T1000 (cell line): Measurements from ENCODE around the gene ARHGEF4.

Experiments
- DNase-seq: peaks from one replicate; lab custom pipeline; 2025; ENCODE audit warnings: mixed read lengths; lab: John Stamatoyannopoulos, UW

The ARHGEF4 gene

DNA sequence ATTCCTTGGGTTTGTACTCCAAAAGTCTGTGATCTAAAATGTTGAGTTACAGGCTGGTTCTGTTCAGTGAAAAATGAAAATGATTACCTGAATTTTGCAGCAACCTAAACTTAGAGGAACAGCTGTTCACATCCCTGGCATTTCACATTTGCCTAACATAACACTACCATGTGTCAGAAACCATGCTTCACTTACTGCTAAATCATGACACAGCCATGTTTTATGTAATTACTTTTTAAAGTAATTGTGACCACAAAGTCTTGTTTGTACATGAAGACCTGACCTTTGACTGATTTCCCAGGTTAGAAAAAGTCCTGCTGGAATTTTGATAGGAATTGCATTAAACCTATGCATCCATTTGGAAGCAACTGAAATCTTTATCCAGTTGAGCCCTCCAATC is 177.4 kb downstream of the ARHGEF4 start:
- DNase-seq = no peak

DNA sequence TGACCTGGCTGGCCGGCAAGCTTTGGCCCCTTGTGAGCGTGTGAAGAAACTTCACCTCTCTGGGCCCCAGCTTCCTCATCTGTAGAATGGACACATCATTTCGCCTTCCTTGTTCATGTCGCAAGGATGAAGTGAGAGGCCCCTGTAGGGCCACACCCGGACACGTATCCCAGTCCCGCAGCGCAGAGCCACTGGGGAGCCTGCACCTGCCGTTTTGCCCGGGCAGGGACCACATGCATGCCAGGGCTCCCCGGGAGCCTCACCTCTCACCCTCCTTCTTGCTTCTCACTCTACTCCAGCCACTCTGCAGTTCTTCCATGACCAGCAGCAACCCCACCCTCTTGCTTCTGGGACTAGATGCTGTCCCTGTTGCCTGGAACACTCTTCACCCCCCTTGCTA is 179.1 kb downstream of the ARHGEF4 start:
- DNase-seq = no peak

DNA sequence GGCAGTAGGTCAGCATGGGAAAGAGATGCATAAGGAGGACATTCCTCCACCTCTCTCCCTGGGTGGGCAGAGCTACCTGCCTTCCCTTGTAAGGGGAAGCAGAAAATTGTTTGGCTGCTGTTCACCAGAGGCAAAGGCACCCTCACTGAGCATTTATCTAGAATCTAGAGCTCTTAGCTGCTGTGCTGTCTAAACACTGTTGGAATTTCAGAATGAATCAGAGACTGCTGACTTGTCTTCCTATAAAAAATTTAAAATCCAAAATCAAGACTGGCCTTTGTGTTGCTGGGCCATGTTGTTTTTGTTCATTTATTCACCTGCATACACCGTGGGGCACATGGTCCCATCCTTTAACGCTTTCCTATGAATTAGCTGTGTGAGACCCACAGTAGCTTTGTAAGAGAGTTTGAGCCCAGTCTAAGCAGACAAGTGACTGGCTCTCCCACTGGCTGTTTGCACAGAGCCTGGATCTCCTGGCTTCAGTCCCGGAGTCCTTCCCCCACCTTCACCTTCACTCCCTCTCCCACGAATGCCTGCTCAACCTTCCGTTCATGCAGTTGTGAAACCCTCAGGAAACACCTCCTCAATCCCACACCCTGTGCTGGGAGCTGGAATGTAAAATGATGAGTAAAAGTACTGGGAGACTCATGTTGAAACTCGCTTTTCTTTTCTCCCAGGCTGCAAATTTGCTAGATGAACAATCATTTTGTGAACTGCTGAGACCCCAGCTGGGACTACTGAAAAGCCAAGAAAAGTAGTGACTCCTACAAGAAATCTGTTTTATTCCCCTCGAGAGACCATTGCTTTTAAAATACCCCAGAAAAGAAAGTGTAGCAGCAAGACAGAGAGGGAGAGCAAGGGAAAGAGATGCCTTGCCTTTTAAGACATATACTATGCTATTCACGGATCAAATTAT is 180.4 kb downstream of the ARHGEF4 start:
- no peak for DNase-seq

DNA sequence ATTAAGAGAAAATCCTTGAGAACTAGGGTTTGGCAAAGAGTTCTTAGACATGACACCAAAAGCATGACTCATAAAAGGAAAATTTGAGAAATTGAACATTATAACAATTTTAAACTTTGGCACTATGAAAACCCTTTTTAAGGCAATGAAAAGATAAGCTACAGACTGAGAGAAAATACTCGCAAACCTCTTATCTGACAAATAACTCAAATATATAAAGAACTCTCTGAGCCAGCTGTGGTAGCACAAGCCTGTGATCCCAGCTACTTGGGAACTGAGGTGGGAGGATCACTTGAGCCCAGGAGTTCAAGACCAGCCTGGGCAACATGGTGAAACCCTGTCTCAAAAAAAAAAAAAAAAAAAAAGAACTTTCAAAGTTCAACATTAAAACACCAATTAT is 186.0 kb downstream of the ARHGEF4 start:
- no peak for DNase-seq

DNA sequence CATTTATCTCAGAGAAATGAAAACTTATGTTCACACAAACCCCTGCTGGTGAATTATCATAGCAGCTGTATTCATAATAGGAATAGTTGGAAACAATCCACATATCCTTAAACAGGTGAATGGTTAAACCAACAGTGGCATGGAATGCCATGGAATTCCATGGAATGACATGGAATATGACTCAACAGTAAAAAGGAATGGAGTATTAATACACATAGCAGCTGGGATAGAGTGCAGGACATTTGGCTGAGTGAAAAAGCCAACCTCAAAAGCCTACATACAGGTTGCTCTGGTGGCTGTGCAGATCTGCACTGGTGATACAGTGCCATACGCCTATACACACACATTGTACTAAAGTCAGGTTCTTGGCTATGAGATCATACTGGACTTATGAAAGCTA is 187.0 kb downstream of the ARHGEF4 start:
- DNase-seq = no peak

DNA sequence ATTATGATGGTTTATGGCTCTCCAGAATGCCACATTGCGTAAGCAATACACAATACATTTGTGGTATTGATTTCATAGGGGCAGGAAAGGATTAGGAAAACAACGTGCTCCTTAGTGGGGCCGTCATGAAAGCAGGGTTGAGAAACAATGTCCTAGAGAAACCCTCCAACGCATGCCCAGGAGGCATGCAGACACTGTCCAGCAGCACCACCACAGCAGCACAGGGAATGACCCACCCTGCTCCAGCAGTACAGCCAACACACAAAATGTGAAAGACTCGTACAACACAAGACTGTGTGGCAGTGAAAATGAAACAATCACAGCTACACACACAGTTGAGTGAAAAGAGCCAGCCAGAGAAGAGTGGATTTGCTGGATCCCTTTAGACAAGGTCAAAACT is 190.2 kb downstream of the ARHGEF4 start:
- no peak for DNase-seq

DNA sequence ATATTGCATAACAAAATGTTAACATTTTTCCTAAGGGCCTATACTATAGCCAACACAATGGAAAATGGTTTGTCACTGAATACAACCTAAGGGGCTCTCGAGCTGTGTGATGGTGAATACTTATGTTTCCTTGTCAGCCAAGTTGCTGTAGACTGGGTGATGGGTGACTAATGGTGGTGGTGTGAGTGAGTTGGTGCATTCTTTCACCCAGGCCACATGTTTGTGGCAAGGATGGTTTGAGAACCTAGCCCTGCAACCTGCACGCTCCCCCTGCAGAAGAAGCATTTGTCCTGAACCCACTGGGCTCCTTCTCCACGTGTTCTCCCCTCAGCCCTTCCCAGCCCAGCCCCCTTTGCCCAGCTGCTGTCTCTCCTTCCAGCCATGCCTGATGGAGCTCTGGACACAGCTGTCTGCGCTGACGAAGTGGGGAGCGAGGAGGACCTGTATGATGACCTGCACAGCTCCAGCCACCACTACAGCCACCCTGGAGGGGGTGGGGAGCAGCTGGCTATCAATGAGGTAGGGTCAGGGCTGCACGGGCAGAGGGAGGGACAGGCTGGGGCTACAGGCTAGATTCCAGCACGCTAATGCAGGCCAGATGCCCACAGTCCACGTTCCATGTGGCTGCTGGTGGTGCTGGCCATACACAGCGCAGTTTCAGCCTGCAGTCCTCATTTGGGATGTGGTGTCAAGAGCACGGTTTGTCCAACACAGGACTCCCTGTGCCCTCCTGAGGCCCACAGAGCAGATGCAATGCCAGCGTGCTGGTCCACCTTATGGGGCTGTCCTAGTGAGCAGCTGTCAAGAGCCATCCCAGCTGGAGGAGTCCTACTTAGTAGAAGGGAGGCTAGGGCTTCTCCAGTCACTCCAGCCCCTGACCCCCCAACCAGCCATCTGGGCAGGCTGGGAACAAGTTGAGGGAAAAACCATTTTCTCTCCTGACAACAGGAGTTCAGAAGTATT is 191.1 kb downstream of the ARHGEF4 start:
- no peak for DNase-seq

DNA sequence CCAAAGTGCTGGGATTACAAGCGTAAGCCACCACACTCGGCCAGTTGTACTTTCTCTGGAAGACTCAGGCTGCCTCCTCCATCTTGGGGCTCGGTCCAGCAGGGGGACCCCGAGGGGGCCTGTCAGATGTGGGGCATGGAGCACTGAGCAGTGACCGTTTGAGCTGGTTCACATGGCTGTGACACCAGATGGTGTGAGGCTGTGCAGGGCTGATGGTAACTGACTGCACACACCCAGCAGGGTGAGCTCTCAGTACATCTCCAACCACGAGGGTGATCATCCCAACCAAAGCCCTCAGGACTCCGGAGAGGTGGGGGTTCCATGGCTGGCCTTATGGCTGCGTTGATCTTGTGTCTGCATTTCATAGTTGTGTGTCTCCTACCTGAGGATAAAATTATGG is 193.1 kb downstream of the ARHGEF4 start:
- no peak for DNase-seq

DNA sequence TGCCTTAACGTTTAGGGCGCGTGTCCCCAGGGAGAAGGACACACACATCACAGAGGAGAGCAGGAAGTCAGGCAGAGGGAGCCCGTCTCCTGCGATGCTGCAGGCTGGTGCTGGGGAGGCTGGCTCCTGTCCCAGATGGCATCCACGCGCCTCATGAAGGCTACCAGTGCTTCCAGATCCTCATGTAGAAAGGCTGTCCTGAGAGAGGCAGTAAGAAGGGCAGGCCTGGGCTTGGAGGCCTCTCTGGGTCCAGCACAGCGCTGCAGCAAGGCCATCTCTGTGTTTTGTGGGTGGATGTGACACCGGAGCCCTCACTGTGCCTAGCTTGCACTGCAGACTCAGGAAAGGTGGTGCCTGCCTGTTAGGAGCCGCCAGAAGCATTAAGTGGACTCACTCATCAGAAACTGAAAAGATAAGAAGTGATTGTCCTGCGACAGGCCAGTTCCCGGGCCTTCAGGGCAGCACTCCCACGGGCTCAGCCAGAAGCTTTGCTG is 193.8 kb downstream of the ARHGEF4 start:
- DNase-seq = no peak

DNA sequence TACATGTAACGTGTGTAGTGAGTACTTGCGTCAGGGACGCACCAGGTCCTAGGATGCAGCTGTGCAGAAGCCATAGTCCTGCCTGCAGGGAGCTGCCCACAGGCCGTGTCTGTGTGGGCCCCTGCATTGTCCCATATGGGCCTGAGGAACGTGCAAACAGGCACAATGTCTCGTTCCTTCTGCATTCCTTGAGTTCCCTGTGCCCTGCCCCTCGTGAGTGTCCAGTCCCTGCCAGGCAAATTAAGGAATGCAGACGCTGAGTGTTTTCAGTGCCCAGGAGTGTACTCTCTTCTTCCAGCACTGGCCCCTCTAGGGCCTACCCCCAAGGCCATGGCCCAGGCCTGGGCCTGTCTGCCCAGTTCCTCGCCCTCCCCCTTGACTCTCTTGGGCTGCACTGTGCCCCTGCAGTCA is 194.7 kb downstream of the ARHGEF4 start:
- no peak for DNase-seq

DNA sequence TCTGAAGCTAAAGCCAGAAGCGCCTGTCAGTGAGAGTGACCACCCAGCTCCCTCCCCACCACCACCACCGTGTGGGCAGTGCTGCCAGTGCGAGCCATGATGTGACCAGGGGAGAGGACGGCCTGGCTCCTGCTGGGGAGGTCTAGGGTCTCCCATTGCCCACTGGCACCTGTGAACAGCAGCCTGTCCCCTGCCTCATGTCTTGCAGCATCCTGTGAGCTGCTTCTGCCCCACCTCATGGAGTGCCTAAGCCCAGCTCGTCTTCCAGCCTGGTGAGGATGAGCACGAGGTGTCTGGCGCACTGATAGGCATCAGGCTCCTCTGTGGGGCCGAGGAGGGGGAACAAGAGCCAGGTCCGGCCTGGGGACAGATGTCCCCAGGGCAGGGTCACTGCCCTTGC is 195.2 kb downstream of the ARHGEF4 start:
- DNase-seq = no peak

DNA sequence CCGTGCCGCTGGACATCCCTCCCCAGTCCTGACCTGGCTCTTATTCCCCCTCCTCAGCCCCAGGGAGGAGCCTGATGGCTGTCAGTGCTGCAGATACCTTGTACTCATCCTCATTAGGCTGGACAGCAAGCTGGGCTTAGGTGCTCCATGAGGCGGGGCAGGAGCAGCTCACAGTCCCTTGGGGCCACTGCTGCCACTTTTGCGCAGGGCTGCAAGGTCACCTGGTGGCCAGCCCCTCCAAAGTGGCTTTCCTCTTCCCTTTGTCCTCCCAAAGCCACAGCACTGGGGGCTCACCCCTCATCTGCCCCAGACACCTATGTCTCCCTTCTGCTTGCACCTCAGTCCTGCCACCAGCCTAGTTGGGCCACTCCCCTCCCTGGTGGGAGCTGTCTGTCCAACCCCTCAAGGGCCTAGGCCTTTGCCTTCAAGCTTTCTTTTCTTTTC is 195.7 kb downstream of the ARHGEF4 start:
- no peak for DNase-seq

DNA sequence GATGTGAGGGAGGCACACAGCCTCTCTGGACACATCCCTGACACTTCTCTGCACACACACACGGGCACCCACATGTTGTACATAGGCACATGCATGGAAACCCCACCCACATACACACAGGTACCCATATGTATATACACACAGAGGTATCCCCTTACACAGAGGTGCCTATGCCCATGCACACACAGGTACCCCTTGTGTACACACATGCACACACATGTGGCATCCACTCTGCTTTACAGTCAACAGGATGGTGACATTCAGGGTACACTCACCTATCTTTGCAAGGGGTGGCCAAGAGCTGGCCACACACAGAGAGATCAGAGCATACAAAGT is 197.0 kb downstream of the ARHGEF4 start:
- no peak for DNase-seq

DNA sequence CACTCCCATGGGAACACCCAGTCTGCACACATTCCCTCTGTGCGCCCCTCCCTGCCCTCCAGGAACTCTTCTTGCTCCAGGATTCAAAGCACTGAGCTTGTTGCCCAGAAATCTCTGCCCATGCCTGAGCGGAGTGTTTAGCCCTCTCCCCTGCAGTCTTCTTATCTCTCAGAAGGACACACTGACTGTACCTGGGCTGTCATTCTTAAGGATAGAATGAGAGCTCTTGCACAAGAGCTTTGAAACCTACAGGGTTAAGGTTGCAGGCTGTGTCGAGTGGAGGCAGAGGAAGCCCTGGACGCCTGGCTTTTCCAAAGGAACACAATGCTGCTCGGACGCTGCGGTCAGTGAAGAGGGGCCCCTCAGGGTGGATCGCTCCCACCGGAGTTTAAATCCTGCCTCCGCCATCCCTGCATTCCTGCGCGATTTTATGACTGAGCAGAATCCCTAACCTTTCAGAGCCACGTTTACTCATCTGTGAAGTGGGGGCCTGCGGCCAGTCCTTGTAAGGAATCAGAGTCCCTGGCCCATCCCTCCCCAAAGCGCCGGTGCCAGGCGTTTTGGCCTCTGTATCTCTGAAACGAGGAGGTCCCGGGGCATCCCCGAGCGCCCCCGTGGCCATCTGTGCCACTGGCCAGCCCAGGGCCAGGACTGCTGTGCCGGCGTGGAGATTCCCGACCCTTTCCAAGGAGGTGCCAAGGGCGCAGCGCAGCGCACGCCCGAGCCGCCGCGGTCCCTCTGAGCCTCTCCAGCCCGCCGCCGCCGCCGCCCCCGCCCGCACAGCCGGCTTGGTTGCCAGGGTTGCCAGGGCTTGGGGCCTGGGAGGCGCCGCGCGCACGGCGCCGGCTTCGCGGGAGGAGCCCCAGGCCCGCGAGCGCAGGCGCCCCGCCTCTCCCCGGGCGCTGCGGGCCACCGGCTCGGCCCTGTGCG is 197.7 kb downstream of the ARHGEF4 start:
- no peak for DNase-seq

DNA sequence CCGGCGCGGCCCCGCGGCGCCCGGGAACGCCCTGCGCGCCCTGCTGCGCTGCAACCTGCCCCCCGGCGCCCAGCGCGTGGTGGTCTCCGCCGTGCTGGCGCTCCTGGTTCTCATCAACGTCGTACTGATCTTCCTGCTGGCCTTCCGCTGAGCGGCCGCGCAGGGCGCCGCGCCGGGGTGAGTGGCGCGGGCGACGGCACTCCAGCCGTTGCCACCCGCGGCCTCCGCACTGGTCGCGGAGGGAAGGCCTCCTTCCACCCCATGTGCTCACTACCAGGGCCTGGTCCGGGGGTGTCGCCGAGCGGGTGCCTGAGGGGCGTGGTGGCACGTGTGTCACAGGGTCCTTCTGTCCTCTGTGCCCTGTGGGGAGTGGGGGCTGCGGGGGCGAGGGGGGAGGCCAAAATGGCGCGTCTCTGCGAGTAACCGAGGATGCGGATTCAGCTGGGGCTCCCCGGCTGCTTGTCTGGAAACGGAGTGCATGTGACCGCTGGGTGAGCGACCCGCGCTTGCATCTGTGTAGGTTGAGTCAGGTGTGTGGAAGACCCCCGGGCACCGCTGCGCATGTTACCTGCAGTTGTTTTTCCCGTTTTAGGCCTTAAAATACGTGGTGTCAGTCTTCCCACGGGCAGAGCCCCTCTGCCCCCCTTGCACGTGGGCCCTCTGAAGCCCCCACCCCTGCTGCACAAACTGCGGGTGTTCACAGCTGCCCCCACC is 198.6 kb downstream of the ARHGEF4 start:
- DNase-seq = no peak

DNA sequence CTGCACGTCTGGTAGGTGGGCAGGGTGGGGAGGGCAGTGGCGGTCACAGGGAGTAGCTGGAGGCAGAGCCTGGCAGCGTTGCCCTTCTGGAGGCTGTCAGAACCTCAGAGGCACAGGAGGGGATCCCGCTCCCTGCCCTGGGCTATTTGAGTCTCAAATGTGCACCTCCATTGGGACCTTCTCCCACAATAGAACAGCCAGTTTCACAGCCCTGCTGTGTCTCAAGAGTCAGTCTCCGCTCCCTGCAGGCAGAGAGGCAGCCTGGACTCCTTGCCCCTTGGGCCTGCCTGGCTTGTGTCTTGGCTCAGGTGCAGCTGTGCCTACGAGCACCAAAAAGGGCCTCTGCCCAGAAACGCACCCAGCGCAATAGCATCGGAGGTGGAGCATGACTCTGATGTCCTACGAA is 199.1 kb downstream of the ARHGEF4 start:
- no peak for DNase-seq

DNA sequence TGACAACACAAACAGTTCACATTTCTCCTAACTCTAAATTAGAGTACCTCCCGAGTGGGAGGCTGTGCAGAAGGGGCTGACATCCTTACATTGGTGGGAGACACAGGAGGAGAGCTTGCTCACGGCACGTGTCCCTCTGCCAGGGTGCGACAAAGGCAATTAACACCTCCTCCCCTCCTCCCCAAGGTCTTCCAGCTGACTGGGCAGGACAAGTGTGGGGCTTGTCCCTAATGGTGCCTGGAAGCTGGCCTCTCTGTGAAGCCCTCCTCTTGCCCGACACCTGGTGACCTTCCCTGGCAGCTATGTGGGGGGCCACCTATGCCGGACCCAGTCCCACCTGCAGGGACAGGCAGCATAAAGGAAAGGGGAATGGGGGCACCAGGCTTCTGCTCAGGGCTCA is 199.6 kb downstream of the ARHGEF4 start:
- DNase-seq = no peak

DNA sequence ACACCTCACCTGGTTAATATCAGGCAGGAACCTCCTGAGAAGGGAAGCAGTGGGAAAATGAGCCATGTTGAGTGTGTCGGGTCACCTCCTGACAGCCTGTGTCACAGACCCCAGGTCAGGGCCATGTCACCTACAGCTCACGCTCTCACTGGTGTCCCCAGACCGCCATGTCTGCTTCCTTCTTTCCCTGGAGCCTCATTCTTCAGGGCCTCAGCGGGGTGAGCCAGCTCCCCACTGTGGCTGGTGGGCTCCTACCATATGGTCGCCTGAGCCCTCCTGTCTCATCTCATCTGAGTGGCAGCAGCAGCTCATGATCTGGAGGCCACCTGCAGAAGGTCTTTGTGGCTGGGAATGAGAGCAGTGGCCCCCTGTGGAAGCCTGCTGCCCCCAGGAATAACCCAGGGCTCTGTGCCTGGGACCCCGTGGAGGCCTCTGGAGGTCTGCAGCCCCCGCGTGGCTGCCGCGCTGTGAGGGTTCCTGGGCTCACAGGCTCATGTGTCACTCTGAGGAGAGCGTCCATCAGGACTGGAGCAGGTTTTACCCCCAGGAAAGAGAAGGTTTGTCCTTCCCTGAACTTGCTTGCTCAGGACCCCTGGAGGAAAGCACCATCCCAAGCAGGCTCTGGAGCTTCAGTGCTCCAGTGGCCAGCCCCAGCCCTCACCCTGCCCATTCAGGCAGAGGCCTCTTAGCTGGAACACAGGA is 200.1 kb downstream of the ARHGEF4 start:
- DNase-seq = no peak

DNA sequence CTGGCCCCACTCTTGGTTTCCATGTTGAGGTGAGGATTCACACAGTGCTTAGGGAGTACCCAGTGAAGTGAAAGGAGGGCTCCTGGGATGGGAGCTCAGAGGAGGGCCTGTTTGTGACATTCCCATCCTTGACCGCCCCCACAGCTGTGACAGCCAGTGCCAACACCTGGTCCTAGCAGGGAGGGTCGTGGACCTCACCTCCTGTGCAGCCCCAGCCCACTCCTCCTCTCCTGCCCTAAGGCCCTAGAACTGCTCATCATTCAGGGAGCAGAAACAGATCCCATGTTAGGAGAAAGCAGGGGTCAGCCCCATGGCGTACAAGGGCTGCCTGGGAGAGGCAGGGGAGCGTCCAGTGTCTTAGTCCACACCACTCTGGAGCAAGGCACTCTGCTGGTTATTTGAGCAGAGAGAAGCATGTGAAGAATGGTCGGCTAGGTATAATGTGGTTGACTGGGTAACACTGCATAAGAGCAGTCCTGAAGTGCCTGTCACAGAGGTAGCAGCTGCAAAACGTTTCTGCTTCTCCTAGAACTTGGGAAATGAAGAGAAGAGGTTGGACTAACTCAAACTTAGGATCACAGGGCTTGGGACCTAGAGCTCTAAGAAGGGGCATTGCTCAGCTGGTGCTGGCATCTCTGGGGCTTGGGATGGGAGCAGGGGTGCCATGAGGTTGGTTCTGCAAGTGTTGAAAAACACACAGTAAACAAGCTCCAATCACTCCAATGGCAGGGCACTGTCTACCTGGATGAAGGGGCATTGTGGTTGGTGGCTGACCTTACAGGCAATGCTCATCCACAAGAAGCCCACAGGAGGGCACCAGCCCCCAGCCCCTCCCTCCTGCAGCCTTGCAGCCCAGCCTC is 200.9 kb downstream of the ARHGEF4 start:
- DNase-seq = no peak
